SK-N-SH treated with all-trans-retinoic acid at 6 μM for 48 hours (cell line): ENCODE measurements around the gene EXOSC5.

Source experiments
- ATAC-seq: fragments of 200-7000 bp; cut with Tn5 transposase; 3 replicates; pipeline ENCODE4 v1.9.1; 2020; ENCODE audit warnings: mild to moderate bottlenecking, moderate library complexity
- ARNTL ChIP-seq: fragments of 450-650 bp; formaldehyde crosslinking; IDR thresholded peaks from 2 replicates; pipeline ENCODE4 v1.5.0; 2020; ENCODE audit warnings: low read depth, mild to moderate bottlenecking, moderate library complexity, borderline replicate concordance
- CREB5 ChIP-seq: fragments of 250-450 bp; sonication (Bioruptor Pico); IDR thresholded peaks from 2 replicates; pipeline ENCODE4 v1.5.1; 2020; ENCODE audit warnings: low read depth, mild to moderate bottlenecking, moderate library complexity
- CSRNP3 ChIP-seq: fragments of 250-450 bp; sonication (Bioruptor Pico); IDR thresholded peaks from 2 replicates; pipeline ENCODE4 v1.5.1; 2021; ENCODE audit warnings: mild to moderate bottlenecking, moderate library complexity
- ESRRG ChIP-seq: fragments of 250-450 bp; sonication (Bioruptor Pico); IDR thresholded peaks from 2 replicates; pipeline ENCODE4 v1.6.1; 2021; ENCODE audit warnings: mild to moderate bottlenecking
- GLIS3 ChIP-seq: fragments of 250-450 bp; sonication (Bioruptor Pico); IDR thresholded peaks from 2 replicates; pipeline ENCODE4 v1.5.0; 2020; ENCODE audit warnings: mild to moderate bottlenecking, moderate library complexity
- ISL1 ChIP-seq: fragments of 250-450 bp; sonication (Bioruptor Pico); IDR thresholded peaks from 2 replicates; pipeline ENCODE4 v2.1.2; 2022; ENCODE audit warnings: mild to moderate bottlenecking, moderate library complexity
- PATZ1 ChIP-seq: fragments of 250-450 bp; sonication (Bioruptor Pico); IDR thresholded peaks from 2 replicates; pipeline ENCODE4 v1.8.0; 2020; ENCODE audit warnings: mild to moderate bottlenecking, moderate library complexity, borderline replicate concordance
- POU6F1 ChIP-seq: fragments of 250-450 bp; sonication (Bioruptor Pico); IDR thresholded peaks from 2 replicates; pipeline ENCODE4 v1.8.0; 2021; ENCODE audit warnings: low read depth, mild to moderate bottlenecking, moderate library complexity, borderline replicate concordance
- PPARA ChIP-seq: fragments of 250-450 bp; sonication (Bioruptor Pico); IDR thresholded peaks from 2 replicates; pipeline ENCODE4 v1.5.0; 2020; ENCODE audit warnings: mild to moderate bottlenecking, borderline replicate concordance
- RARB ChIP-seq: fragments of 250-450 bp; sonication (Bioruptor Pico); IDR thresholded peaks from 2 replicates; pipeline ENCODE4 v1.8.0; 2021; ENCODE audit warnings: mild to moderate bottlenecking, moderate library complexity
- TCF4 ChIP-seq: fragments of 250-450 bp; sonication (Bioruptor Pico); IDR thresholded peaks from 2 replicates; pipeline ENCODE4 v1.8.0; 2021; ENCODE audit warnings: mild to moderate bottlenecking, moderate library complexity, borderline replicate concordance
- TOX ChIP-seq: fragments of 250-450 bp; sonication (Bioruptor Pico); IDR thresholded peaks from 2 replicates; pipeline ENCODE4 v1.8.0; 2021; ENCODE audit warnings: mild to moderate bottlenecking, moderate library complexity, borderline replicate concordance
- ZC3H10 ChIP-seq: fragments of 250-450 bp; sonication (Bioruptor Pico); IDR thresholded peaks from 2 replicates; pipeline ENCODE4 v1.5.1; 2021; ENCODE audit warnings: mild to moderate bottlenecking, moderate library complexity
- ZNF565 ChIP-seq: fragments of 450-650 bp; formaldehyde crosslinking; conservative IDR thresholded peaks from 2 replicates; pipeline ENCODE4 v1.5.0; 2020; ENCODE audit warnings: low read depth, mild to moderate bottlenecking, moderate library complexity
- ZNF8 ChIP-seq: fragments of 450-650 bp; formaldehyde crosslinking; IDR thresholded peaks from 2 replicates; pipeline ENCODE4 v1.5.0; 2020; ENCODE audit warnings: mild to moderate bottlenecking, moderate library complexity

The EXOSC5 gene

GRCh38 chr19:41405776-41406175, 8.6 kb upstream of the EXOSC5 start:
- ATAC-seq, result no peak
- no peak for TF ChIP-seq CSRNP3 (CRISPR knock-in tag)
- TF ChIP-seq, all 23 proteins: peak for 0

- no peak for ATAC-seq
- TF ChIP-seq ESRRG (no peak), ISL1 (CRISPR knock-in tag) (no peak), PATZ1 (CRISPR knock-in tag) (no peak), CREB5 (CRISPR knock-in tag) (no peak), POU6F1 (CRISPR knock-in tag) (no peak), ZC3H10 (CRISPR knock-in tag) (no peak), ZNF8 (CRISPR knock-in tag) (no peak), TCF4 (CRISPR knock-in tag) (no peak), ARNTL (CRISPR knock-in tag) (no peak)
Observed at GRCh38 chr19:41403181-41403970, 6.2 kb upstream of the EXOSC5 start.

- TF ChIP-seq GLIS3 (CRISPR knock-in tag), result no peak
- no peak for TF ChIP-seq CSRNP3 (CRISPR knock-in tag)
- no peak for TF ChIP-seq ZNF565 (CRISPR knock-in tag)
- TF ChIP-seq TOX (CRISPR knock-in tag), result no peak
- no peak for TF ChIP-seq PATZ1 (CRISPR knock-in tag)
- no peak for TF ChIP-seq CREB5 (CRISPR knock-in tag)
- no peak for TF ChIP-seq RARB (CRISPR knock-in tag)
- TF ChIP-seq ARNTL (CRISPR knock-in tag), result no peak
- no peak for TF ChIP-seq TCF4 (CRISPR knock-in tag)
- TF ChIP-seq ZC3H10 (CRISPR knock-in tag), result no peak
- TF ChIP-seq PPARA (CRISPR knock-in tag), result no peak
- ATAC-seq, result no peak
Observed at GRCh38 chr19:41402010-41402409, 4.9 kb upstream of the EXOSC5 start.
